ENCODE results near the gene PCDH18. TPM values are rescaled to one million over a fixed set of nuclear protein-coding genes. Genes with fewer than 3 reads are reported as not detected.

The PCDH18 gene
- total RNA-seq, 1 experiment from 2014 or later, result 28.0 TPM

DNA sequence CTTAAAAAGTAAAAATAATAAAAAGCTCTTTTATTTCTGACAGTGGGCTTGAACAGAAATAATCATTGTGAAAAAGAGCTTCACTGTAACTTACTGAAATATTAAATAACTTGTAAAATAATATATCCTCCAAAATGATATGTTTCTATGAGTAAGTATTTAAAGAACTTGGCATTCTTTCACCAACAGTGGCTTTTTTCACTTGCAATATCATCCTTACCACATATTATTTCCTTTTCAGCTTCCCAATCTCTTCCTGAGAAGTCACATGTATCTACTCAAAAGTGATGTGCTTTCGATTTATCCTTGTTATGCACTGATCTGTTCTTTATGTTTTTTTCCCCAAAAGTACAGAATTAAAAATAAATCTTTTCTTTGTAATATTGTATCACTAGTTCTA lies 2.2 kb upstream of the PCDH18 start:
- H3K9me3 Mint-ChIP-seq, result no peaks in the 10 kb centered on the region
- TF ChIP-seq PRRX2 (CRISPR knock-in tag; IDR thresholded peaks at IDR 0.05) (no peak), RELA (CRISPR knock-in tag; IDR thresholded peaks at IDR 0.05; ENCODE audit: borderline replicate concordance) (no peak), ZNF121 (CRISPR knock-in tag; IDR thresholded peaks at IDR 0.05) (no peak), TEAD4 (CRISPR knock-in tag; IDR thresholded peaks at IDR 0.05) (no peak), ZNF138 (CRISPR knock-in tag; conservative IDR thresholded peaks at IDR 0.05) (no peak), NFE2L1 (CRISPR knock-in tag; IDR thresholded peaks at IDR 0.05) (no peak)
- TF ChIP-seq, protein P1, sequence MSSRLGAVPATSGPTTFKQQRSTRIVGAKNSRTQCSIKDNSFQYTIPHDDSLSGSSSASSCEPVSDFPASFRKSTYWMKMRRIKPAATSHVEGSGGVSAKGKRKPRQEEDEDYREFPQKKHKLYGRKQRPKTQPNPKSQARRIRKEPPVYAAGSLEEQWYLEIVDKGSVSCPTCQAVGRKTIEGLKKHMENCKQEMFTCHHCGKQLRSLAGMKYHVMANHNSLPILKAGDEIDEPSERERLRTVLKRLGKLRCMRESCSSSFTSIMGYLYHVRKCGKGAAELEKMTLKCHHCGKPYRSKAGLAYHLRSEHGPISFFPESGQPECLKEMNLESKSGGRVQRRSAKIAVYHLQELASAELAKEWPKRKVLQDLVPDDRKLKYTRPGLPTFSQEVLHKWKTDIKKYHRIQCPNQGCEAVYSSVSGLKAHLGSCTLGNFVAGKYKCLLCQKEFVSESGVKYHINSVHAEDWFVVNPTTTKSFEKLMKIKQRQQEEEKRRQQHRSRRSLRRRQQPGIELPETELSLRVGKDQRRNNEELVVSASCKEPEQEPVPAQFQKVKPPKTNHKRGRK (CRISPR knock-in tag; IDR thresholded peaks at IDR 0.05; ENCODE audit: borderline replicate concordance), result no peak
- TF ChIP-seq, protein P2, sequence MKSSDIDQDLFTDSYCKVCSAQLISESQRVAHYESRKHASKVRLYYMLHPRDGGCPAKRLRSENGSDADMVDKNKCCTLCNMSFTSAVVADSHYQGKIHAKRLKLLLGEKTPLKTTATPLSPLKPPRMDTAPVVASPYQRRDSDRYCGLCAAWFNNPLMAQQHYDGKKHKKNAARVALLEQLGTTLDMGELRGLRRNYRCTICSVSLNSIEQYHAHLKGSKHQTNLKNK (CRISPR knock-in tag; IDR thresholded peaks at IDR 0.05), result no peak
- ATAC-seq (no peak), DNase-seq (ENCODE audit: low spot score) (no peak)
- POLR2A ChIA-PET, result no interaction called here
- H3K4me1 Mint-ChIP-seq, result peaks cover 35% of the 10 kb centered on the region
- no peaks in the 10 kb centered on the region for H3K27me3 Mint-ChIP-seq (ENCODE audit: low read depth)
- no peaks in the 10 kb centered on the region; the same call in 1 of the 2 replicates for H3K36me3 Mint-ChIP-seq
- no peak overlapping the region for H3K27ac Mint-ChIP-seq
- CTCF ChIA-PET, result no interaction called here
- no peak overlapping the region for H3K4me3 Mint-ChIP-seq

DNA sequence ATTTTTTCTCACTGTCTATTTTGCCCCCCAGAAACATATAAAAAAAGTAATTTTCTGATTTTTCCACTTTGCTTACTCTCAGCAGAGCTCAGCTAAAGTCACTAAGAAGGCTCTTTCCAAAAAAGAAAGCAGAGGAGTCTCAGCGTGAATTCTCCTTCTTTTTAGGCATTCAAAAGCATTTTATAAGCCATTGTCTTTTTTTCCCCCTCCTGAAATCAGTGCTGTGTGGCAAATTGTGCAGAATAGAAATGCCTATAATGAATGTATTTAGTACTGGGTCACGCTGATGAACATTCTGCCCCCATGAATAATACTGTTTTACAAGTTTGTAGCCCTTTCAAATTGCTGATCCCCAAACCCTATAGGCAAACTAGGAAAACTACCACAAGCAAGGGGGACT lies 1.6 kb upstream of the PCDH18 start:
- Mint-ChIP-seq H3K27ac (peak overlapping the region; percentile 46), H3K4me1 (peaks cover 36% of the 10 kb centered on the region), H3K27me3 (ENCODE audit: low read depth) (no peaks in the 10 kb centered on the region), H3K36me3 (peaks cover 2% of the 10 kb centered on the region), H3K4me3 (peak overlapping the region; percentile 34), H3K9me3 (no peaks in the 10 kb centered on the region)
- DNase-seq (ENCODE audit: low spot score) (no peak), ATAC-seq (no peak)
- ChIA-PET POLR2A (no interaction called here), CTCF (no interaction called here)
- TF ChIP-seq ZNF219 (CRISPR knock-in tag; IDR thresholded peaks at IDR 0.05; ENCODE audit: borderline replicate concordance) (no peak), HMGXB4 (CRISPR knock-in tag; IDR thresholded peaks at IDR 0.05) (no peak), FOXP1 (CRISPR knock-in tag; IDR thresholded peaks at IDR 0.05; ENCODE audit: borderline replicate concordance) (no peak), OVOL2 (CRISPR knock-in tag; IDR thresholded peaks at IDR 0.05; ENCODE audit: borderline replicate concordance) (no peak), NFATC4 (CRISPR knock-in tag; IDR thresholded peaks at IDR 0.05) (no peak), AFF4 (CRISPR knock-in tag; IDR thresholded peaks at IDR 0.05; ENCODE audit: borderline replicate concordance) (no peak), ZBTB43 (CRISPR knock-in tag; IDR thresholded peaks at IDR 0.05) (no peak), ZNF138 (CRISPR knock-in tag; conservative IDR thresholded peaks at IDR 0.05) (no peak), E2F5 (CRISPR knock-in tag; IDR thresholded peaks at IDR 0.05) (no peak)
- TF ChIP-seq, protein P3, sequence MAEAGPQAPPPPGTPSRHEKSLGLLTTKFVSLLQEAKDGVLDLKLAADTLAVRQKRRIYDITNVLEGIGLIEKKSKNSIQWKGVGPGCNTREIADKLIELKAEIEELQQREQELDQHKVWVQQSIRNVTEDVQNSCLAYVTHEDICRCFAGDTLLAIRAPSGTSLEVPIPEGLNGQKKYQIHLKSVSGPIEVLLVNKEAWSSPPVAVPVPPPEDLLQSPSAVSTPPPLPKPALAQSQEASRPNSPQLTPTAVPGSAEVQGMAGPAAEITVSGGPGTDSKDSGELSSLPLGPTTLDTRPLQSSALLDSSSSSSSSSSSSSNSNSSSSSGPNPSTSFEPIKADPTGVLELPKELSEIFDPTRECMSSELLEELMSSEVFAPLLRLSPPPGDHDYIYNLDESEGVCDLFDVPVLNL (CRISPR knock-in tag; IDR thresholded peaks at IDR 0.05; ENCODE audit: borderline replicate concordance, low read depth), result no peak
- TF ChIP-seq, protein P4, sequence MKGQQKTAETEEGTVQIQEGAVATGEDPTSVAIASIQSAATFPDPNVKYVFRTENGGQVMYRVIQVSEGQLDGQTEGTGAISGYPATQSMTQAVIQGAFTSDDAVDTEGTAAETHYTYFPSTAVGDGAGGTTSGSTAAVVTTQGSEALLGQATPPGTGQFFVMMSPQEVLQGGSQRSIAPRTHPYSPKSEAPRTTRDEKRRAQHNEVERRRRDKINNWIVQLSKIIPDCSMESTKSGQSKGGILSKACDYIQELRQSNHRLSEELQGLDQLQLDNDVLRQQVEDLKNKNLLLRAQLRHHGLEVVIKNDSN (CRISPR knock-in tag; IDR thresholded peaks at IDR 0.05), result no peak

All from WTC11 (cell line).